GM21717 (cell line): ENCODE measurements around the gene CD7.

ENCODE experiments used
- ATAC-seq: cut with Tn5 transposase; IDR thresholded peaks from one replicate; pipeline ENCODE4 v1.9.1; 2021; ENCODE audit warnings: mild to moderate bottlenecking, moderate library complexity; ENCODE audit not compliant: unreplicated experiment

CD7 gene

DNA sequence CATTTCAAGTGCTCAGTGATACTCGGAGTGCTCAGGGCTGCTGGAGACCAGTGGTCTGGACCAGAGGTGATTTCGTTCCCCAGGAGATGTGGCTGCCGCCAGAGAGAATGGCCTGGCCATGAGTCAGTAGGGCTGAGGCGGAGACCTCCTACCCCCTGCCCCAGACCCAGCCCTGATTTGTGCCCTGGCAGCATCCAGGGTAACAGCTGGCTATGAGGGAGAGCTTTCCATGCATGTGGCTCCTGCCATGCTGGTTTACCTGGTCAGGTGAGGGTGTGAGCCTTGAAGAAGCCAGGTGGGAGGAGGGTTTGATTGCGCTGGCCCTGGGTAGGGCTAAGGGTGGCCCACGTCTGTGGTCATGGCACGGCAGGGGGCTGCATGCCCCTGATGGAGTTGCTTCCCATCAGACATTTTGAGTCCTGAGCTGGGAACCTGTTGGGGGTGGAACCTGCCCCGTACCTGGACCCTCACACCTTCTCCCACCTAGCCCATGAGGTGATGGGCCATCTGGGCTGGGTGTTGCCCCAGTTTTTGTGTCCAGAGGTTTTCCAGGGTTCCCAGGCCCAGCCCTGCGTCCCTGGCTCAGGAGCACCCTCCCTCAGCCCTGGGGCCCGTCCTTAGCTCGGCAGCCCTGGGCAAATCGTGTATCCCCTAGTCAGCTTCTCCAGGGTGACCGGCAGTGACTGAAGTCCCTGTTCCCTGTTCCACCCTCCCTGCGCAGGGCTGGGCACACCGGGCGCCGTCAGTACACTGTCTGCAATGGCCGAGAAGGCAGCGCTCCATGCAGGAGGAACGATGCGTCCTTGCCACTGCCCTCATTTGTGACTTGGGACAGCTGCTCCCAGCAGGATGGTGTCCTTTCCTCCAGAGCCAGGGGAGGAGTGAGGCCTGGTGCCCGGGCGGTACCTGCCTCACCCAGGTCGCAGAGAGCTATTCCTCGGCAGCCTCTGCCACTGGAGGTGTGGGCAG, 34.9 kb downstream of the CD7 start:
- no peak for ATAC-seq

GRCh38 chr17:82281502-82282238, 35.7 kb downstream of the CD7 start:
- no peak for ATAC-seq

- ATAC-seq = no peak
Observed at GRCh38 chr17:82281076-82281475, 36.3 kb downstream of the CD7 start.

- no peak for ATAC-seq
Observed at GRCh38 chr17:82280537-82280936, 36.9 kb downstream of the CD7 start.

DNA sequence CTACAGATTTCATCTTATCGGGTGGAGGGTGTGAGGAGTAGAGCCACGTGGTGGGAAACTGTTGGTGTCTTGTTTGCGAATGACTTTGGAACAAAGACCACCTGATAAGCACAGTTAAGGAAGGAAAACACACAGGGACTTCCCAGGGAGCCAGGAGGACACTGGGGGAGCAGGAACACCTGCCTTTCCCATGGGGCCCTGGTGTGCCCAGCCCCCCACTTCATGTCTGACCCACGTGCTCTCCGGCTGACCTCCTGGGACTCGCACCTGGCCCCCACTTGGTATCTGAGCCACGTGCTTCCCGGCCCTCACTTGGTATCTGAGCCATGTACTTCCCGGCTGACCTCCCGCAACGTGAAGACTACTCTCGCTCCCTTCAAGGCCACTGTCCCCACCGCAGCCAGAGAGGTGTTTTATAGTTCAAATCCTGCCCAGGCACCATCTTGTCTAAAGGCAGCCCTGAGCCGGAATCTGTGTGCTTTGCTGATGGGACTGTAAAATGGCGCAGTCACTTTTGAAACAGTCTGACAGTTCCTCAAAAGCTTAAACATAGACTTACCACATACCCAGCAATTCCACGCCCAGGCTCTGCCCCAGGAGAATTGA, 38.5 kb downstream of the CD7 start:
- ATAC-seq = no peak

DNA sequence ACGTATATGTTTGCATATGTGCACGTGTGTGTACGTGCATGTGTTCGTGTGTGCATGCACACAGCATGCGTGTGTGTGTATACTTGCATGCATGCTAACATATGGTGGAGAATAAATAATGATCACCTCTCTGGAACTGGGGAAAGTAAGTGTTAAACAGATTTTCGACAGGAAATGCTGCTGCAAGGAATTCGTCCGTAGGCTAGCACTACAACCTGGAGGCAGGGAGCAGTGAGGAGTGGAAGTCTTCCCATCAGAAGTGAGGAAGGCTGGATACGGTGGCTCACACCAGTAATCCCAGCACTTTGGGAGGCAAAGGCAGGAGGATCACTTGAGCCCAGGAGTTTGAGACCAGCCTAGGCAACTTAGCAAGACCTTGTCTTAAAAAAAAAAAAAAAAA, 39.1 kb downstream of the CD7 start:
- no peak for ATAC-seq

GRCh38 chr17:82277851-82278250, 39.6 kb downstream of the CD7 start:
- no peak for ATAC-seq

DNA sequence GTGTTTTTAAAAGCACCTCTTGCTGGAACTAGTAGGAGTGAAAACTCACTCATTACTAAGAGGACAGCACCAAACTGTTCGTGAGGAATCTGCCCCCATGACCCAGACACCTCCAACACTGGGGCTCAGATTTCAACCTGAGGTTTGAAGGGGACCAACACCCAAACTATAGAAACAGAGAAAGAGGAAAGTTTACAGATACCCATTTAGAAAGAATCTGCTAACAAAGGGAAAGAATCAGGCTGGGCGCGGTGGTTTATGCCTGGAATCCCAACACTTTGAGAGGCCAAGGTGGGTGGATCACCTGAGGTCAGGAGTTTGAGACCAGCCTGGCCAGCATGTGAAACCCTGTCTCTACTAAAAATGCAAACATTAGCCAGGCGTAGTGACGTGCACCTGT, 40.5 kb downstream of the CD7 start:
- no peak for ATAC-seq

- no peak for ATAC-seq
Observed at GRCh38 chr17:82275326-82275725, 42.1 kb downstream of the CD7 start.

DNA sequence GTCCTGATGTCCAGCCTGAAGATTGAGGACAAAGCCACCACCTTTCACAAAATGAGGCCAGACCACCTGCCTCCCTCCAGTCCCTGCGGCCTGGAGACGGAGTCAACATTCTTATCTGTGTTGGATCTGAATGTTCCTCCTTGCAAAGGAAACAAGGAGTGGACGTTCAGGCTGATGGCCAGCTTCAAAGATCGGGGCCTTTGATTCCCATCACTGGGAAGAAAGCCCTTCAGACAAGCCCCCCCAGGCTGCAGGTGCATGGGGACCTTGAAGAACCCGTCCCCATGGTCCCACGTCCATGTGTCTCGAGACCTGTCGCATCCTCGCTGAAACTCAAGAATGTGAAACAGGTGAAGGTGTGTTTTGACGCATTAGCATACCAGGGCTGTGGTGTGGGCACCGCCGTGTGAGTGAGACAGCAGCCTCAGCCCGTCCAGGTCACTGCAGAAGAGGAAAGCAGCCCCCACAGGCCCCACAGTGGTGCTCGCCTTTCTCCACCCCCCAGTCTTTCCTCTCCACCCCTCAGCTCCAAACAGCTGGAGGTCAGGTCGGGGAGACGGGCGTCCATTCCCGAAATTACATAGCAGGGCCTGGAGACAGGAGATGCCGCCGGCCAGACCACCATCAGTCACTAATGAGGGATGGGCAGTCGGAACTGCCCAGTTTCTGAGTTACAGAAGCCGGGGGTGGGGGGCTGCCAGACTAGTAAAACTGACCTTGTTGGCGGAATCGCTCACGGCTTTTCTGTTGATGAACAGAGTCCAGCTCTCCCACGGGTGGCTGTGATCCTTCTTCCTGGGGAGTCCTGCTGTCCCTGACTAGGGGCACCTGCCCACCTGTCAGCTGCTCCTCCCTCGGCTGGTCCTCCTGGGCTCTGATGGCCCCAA, 43.0 kb downstream of the CD7 start:
- ATAC-seq = no peak

DNA sequence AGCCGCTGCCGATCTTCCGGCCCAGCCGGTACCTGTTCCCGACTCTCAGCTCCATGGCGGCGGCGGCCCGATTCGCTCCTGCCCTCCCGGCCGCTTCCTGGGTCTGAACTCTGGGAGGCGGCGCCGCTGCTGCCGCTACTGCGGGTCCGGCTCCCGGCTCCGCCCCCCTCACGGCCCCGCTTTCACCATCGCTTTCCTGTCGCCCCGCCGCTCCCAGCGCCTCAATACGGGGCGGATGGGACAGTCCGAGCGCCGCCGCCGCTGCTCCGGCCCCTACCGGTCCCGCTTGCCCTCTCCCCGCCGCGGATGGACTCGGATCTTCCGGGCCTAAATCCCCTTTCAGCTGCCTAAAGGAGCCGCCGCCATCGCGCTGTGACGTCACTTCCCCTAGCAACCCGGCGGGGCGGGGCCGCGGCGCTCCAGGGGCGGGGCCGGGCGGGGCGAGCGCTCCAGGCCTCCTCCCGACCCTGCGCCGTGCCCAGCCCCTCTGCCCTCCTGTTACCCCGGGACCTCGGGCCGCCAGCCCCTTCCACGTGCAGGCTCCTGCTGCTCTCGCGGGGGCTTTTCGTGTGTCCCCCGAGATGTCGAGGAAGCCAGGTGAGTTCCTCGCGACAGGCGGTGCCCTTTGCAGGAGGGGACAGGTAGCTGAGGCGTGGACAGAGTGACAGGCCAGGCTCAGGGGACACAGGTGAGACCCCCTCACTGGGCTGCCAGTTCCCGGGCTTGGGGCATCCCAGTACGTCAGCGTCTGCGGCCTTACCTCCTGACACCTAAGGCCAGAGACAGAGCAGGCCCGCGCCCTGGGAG, 43.9 kb downstream of the CD7 start, which contains the start of gene CSNK1D:
Gene CSNK1D (minus strand): TSS at position 374 of the 807 bp plus-strand sequence. CDS start 319 bp downstream, at position 55.
- peak; percentile 55 for ATAC-seq

- ATAC-seq = no peak
Observed at GRCh38 chr17:82272495-82273326, 44.7 kb downstream of the CD7 start.

DNA sequence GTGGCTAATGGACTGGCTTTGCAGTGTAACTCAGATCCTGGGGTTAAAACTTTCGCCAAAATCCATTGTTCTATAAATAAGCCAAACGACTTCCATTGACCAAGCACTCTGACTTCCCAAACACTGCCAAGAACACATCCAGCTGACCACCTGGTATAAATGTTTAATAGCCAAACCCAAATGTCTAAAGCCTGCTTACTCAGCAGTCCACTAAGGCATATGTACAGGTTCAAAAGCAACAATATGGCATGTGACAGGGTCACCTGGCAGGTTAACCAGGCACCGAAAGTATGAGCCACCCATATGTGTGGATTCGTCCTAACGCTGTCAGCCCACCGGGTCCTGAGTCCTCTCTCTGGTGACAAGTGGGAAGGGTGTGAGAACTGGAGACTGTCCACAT, 46.0 kb downstream of the CD7 start:
- no peak for ATAC-seq

GRCh38 chr17:82270651-82271050, 46.8 kb downstream of the CD7 start:
- no peak for ATAC-seq

DNA sequence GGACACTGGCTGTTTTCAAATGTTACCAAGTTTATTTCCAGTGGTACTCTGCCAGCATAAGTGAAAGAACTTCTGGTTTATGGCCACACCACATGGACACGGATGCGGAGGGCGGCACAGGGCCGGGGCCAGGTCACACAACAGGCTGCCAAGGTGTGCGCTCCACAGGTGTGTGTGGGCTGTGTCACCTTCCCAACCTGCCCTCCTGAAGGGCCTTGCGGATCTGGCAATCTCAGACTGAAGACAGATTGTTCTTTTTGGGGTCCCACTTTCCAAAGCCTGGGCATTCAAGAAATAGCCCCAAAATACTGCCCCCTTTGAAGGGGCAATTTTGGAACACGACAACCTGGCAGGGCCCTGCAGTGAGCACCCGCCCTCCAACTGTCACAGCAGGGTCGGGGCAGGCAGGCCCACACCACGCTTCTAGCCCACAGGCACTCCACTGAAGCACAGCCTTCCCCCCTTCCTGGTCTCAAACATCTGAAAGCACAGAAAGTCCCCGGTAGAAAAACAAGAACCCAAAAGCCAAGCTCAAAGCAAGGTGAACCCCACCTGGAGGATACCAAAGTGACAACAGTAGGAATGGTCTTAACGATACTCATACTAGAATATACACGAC, 47.4 kb downstream of the CD7 start:
- ATAC-seq = no peak

DNA sequence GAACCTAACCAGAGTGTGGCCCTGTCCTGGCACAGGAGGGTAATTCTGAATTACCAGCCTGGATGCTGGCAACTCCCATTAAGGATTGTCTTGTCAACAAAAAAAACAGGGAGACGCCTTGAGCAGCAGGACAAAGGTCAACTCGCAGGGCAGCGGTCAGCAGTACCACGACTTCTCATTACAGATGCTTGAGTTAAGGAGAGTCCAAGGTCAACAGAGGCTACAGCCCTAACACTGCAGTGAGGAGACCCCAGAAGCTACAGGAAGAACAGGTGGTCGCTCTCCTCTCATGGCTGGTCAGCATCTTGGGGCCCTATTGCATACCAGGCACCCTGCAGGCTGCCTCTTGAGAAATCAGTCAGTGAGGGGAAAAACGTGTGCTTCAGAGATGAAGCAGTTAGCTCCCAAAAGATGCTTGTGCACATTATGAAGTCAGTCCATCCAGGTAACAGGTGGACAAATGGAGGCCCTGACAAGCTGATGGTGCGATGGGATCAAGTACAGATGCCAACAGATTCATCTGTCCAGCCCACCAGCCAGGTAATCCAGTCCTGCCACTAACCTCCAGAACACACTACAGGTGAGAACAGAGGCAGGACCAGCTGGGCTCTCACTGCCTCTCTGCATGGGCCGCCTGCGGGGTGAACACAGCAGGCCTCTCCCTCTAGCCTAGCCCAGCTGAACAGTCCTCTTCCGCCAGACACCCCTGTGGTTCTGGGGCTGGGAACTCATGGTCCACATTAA, 48.1 kb downstream of the CD7 start:
- no peak for ATAC-seq

DNA sequence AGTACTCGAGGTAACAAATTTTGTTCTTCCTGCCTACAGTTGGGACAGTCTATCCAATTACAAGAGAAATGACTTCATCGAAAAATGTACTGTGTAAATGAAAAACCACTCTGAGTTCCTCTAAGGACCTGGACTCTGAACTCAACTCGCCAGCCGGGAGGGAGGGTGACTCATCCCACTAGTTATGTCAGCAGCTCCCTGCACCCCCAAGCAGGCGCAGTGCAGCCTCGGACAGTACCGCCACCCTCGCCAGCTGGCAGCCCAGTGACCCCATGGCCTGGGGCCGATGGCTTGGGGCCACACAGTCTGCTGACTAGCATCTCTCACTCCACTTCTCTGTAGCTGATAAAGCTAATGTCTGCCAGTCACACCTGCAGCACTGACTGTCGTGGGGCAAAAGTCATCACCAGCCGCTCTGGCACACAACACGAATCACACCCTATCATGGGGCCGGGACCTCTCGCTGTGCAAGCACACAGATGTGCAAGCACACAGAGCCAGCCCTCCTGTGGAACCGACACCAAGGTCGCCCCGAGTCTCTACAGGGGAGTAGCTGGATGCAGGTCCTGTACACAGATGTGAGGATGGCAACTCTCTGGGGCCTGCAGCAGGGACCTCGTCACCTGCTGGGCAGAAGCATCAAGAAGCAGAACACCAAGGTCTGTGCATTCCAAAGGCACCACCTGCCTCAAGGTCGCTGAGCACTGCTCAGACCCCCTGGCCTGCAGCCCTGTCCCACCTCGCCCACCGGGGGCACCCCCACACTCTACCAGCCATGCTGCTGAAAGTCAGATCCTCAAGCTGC, 49.6 kb downstream of the CD7 start:
- ATAC-seq = no peak
